H9 (cell line): Measurements from ENCODE around the gene RARB. TPM values are rescaled to one million over a fixed set of nuclear protein-coding genes. Genes with fewer than 3 reads are reported as not detected.

Experiments
- DNase-seq: peaks from one replicate; pipeline ENCODE4 v3.0.0-alpha.2; 2017
- H2AFZ ChIP-seq: one replicate; pipeline ENCODE4 v1.6.1; 2013; ENCODE audit warnings: mild to moderate bottlenecking, low read length, control low read depth, moderate library complexity
- H2AK5ac ChIP-seq: 2 replicates; pipeline ENCODE4 v1.6.1; 2013; ENCODE audit warnings: low read length, control low read depth, mixed read lengths; ENCODE audit not compliant: insufficient read length
- H2BK120ac ChIP-seq: one replicate; pipeline ENCODE4 v1.6.1; 2013; ENCODE audit warnings: low read depth, mild to moderate bottlenecking, low read length, control low read depth, inconsistent platforms; ENCODE audit not compliant: poor library complexity, severe bottlenecking
- H2BK12ac ChIP-seq: 2 replicates; pipeline ENCODE4 v1.6.1; 2013; ENCODE audit warnings: low read length, control low read depth, mixed read lengths, low read depth; ENCODE audit not compliant: insufficient read length
- H2BK15ac ChIP-seq: 2 replicates; pipeline ENCODE4 v1.6.1; 2013; ENCODE audit warnings: low read depth, low read length, control low read depth
- H2BK20ac ChIP-seq: one replicate; pipeline ENCODE4 v1.6.1; 2013; ENCODE audit warnings: low read depth, mild to moderate bottlenecking, low read length, control low read depth, inconsistent platforms; ENCODE audit not compliant: poor library complexity, severe bottlenecking
- H2BK5ac ChIP-seq: 2 replicates; pipeline ENCODE4 v1.6.1; 2013; ENCODE audit warnings: low read length, control low read depth, mixed read lengths; ENCODE audit not compliant: insufficient read length
- H3K14ac ChIP-seq: 2 replicates; pipeline ENCODE4 v1.6.1; 2013; ENCODE audit warnings: low read length, control low read depth; ENCODE audit not compliant: insufficient read depth
- H3K18ac ChIP-seq: 2 replicates; pipeline ENCODE4 v1.6.1; 2013; ENCODE audit warnings: low read depth, mild to moderate bottlenecking, mixed read lengths, low read length, control low read depth; ENCODE audit not compliant: insufficient read length
- H3K23ac ChIP-seq: 2 replicates; pipeline ENCODE4 v1.6.1; 2013; ENCODE audit warnings: low read length, control low read depth, mixed read lengths, low read depth; ENCODE audit not compliant: insufficient read length
- H3K23me2 ChIP-seq: 2 replicates; pipeline ENCODE4 v1.6.1; 2013; ENCODE audit warnings: low read depth, mild to moderate bottlenecking, mixed read lengths, low read length, control low read depth; ENCODE audit not compliant: insufficient read length, poor library complexity, severe bottlenecking
- H3K27ac ChIP-seq: 2 replicates; pipeline ENCODE4 v1.5.1; 2013; ENCODE audit warnings: low read length, control low read depth, mixed read lengths, low read depth; ENCODE audit not compliant: insufficient read length
- H3K27me3 ChIP-seq: 2 replicates; pipeline ENCODE4 v1.6.1; 2013; ENCODE audit warnings: low read length, control low read depth, inconsistent platforms; ENCODE audit not compliant: insufficient read depth
- H3K4ac ChIP-seq: 2 replicates; pipeline ENCODE4 v1.6.1; 2013; ENCODE audit warnings: low read depth, mild to moderate bottlenecking, control low read depth, inconsistent platforms, low read length, moderate library complexity
- H3K4me1 ChIP-seq: 2 replicates; pipeline ENCODE4 v1.6.1; 2013; ENCODE audit warnings: low read length, control low read depth, inconsistent platforms; ENCODE audit not compliant: insufficient read depth
- H3K4me2 ChIP-seq: 2 replicates; pipeline ENCODE4 v1.6.1; 2013; ENCODE audit warnings: low read length, control low read depth, mixed read lengths; ENCODE audit not compliant: insufficient read length, insufficient read depth
- H3K56ac ChIP-seq: 2 replicates; pipeline ENCODE4 v1.6.1; 2013; ENCODE audit warnings: low read depth, mild to moderate bottlenecking, mixed read lengths, low read length, control low read depth; ENCODE audit not compliant: insufficient read length
- H3K79me1 ChIP-seq: 2 replicates; pipeline ENCODE4 v1.6.1; 2013; ENCODE audit warnings: low read depth, mild to moderate bottlenecking, moderate library complexity, low read length, control low read depth, inconsistent platforms; ENCODE audit not compliant: insufficient read depth, poor library complexity, severe bottlenecking
- H3K79me2 ChIP-seq: 2 replicates; pipeline ENCODE4 v1.6.1; 2013; ENCODE audit warnings: low read length, control low read depth, inconsistent platforms; ENCODE audit not compliant: insufficient read depth
- H3K9ac ChIP-seq: 2 replicates; pipeline ENCODE4 v1.6.1; 2013; ENCODE audit warnings: low read length, control low read depth, mixed read lengths; ENCODE audit not compliant: insufficient read length; ENCODE audit errors: extremely low read depth
- H3K9me3 ChIP-seq: one replicate; pipeline ENCODE4 v1.6.1; 2013; ENCODE audit warnings: low read depth, low read length, inconsistent platforms; ENCODE audit not compliant: control insufficient read depth
- H3T11ph ChIP-seq: one replicate; pipeline ENCODE4 v1.6.1; 2013; ENCODE audit warnings: mild to moderate bottlenecking, low read length, control low read depth, inconsistent platforms
- H4K20me1 ChIP-seq: one replicate; pipeline ENCODE4 v1.6.1; 2013; ENCODE audit not compliant: control insufficient read depth, insufficient read length, insufficient read depth
- H4K5ac ChIP-seq: 2 replicates; pipeline ENCODE4 v1.6.1; 2013; ENCODE audit warnings: low read depth, mild to moderate bottlenecking, mixed read lengths, low read length, control low read depth; ENCODE audit not compliant: insufficient read length
- H4K8ac ChIP-seq: replicated peaks from 2 replicates; pipeline ENCODE4 v1.6.1; 2013; ENCODE audit warnings: low read length, control low read depth, mixed read lengths, low read depth; ENCODE audit not compliant: insufficient read length
- H4K91ac ChIP-seq: 2 replicates; pipeline ENCODE4 v1.6.1; 2013; ENCODE audit warnings: low read depth, mild to moderate bottlenecking, moderate library complexity, mixed read lengths, low read length, control low read depth; ENCODE audit not compliant: insufficient read length
- H3K27ac Mint-ChIP-seq, 3 experiments: 2 replicates in 2 of 3; 3 replicates in 1 of 3; pipeline ENCODE4 v1.8.0; 2020 to 2021; ENCODE audit warnings: mixed read lengths in 3 of 3, mild to moderate bottlenecking in 1 of 3, moderate library complexity in 1 of 3
- H3K27me3 Mint-ChIP-seq: 2 replicates; pipeline ENCODE4 v1.8.0; 2021; ENCODE audit warnings: low read depth, mild to moderate bottlenecking, moderate library complexity, mixed read lengths
- H3K36me3 Mint-ChIP-seq, 3 experiments: 2 replicates in 2 of 3; 3 replicates in 1 of 3; pipeline ENCODE4 v1.8.0; 2020 to 2021; ENCODE audit warnings: low read depth in 3 of 3, mixed read lengths in 3 of 3; ENCODE audit not compliant: insufficient read depth in 1 of 3
- H3K4me1 Mint-ChIP-seq, 2 experiments: 2 replicates each; pipeline ENCODE4 v1.8.0; 2020; ENCODE audit warnings: mixed read lengths in 2 of 2
- H3K4me3 Mint-ChIP-seq, 2 experiments: 2 replicates in 1 of 2; 3 replicates in 1 of 2; pipeline ENCODE4 v1.8.0; 2020 to 2021; ENCODE audit warnings: mild to moderate bottlenecking in 2 of 2, mixed read lengths in 2 of 2, moderate library complexity in 1 of 2
- H3K9me3 Mint-ChIP-seq, 2 experiments: 2 replicates in 1 of 2; 3 replicates in 1 of 2; pipeline ENCODE4 v1.8.0; 2020; ENCODE audit warnings: mild to moderate bottlenecking in 2 of 2, mixed read lengths in 2 of 2, moderate library complexity in 1 of 2
- WGBS: extraction: QIAGEN DNeasy Blood & Tissue Kit; methylation state at CpG from one replicate; pipeline ENCODE4 v1.1.7; 2013; ENCODE audit warnings: missing lambda C conversion rate, low lambda C conversion rate, mixed read lengths; ENCODE audit not compliant: insufficient read length; ENCODE audit errors: extremely low coverage; 5-methylcytosine and 5-hydroxymethylcytosine counted together
- total RNA-seq: library from RNA; stranded (reverse); gene quantifications from 2 replicates; pipeline ENCODE4 v1.2.1, GENCODE V29; 2021
- TF ChIP-seq, protein P1 (sequence below): fragments of 200-600 bp; sonication (generic); conservative IDR thresholded peaks from 3 replicates; pipeline ENCODE4 v1.8.0; 2021; ENCODE audit warnings: antibody characterized with exemption, mild to moderate bottlenecking

The RARB gene
- total RNA-seq, 1 experiment from 2014 or later, result 0.22 TPM

DNA sequence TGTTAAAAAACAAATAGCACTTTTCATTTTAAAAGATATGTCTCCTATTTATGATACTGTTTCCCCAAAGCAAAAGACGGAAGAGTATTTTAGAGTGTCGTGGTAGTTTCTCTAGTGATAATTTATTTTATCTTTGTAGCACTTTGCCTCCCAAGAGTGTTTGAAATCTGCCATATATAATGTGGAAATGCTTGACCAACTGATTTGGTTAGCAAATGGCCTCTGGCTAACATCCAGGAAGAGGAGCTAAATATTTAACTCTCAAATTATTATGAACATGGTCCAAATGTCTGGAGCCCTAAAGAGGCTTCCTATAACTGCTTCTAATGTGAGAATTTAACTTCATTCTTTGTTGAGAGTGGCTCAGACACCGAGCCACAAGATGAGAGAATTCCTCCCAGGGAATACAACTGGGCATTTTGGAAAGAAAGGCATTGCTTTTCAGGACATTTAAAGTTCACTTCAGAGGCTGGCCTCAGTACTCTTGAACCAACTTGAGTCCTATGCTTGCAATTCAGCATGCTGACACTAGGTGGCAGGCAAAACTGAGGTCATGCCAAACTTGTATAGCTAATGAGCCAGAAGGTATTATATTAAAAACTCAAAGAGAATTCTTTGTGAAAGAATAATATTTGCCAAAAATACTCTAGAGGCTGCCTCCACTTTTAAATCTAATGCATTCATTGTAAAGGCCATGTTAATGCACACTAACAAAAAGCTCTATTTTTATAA, 104.5 kb downstream of the RARB start:
- no peaks in the 10 kb centered on the region; the same call in 1 of the 2 replicates for H3K27me3 Mint-ChIP-seq
- peaks cover 4 to 5% of the 10 kb centered on the region in 2 experiments; a peak in 4 of 5 replicates for H3K9me3 Mint-ChIP-seq
- Histone ChIP-seq H3K56ac (no peak overlapping the region), H2BK15ac (no peak overlapping the region), H3K9ac (no peak overlapping the region), H3T11ph (no peak overlapping the region), H3K18ac (no peak overlapping the region), H2BK12ac (no peak overlapping the region), H3K27ac (no peak overlapping the region), H3K79me1 (no peaks in the 10 kb centered on the region), H3K4me2 (no peak overlapping the region), H4K5ac (no peak overlapping the region), H2AFZ (no peak overlapping the region), H4K8ac (no peak overlapping the region), H2AK5ac (no peak overlapping the region), H4K20me1 (no peaks in the 10 kb centered on the region), H2BK120ac (no peak overlapping the region), H2BK20ac (no peak overlapping the region), H3K14ac (no peak overlapping the region), H3K79me2 (no peaks in the 10 kb centered on the region), H3K4ac (no peak overlapping the region), H3K4me1 (no peaks in the 10 kb centered on the region), H3K23me2 (no peaks in the 10 kb centered on the region), H3K27me3 (no peaks in the 10 kb centered on the region), H3K23ac (no peak overlapping the region), H2BK5ac (no peak overlapping the region), H4K91ac (no peak overlapping the region), H3K9me3 (no peaks in the 10 kb centered on the region)
- DNase-seq, result peak; percentile 53
- H3K4me3 Mint-ChIP-seq, result no peak overlapping the region
- peaks cover 0 to 9% (median 0%) of the 10 kb centered on the region in 3 experiments; a peak in 3 of 7 replicates for H3K36me3 Mint-ChIP-seq
- WGBS, result no CpG with 5 or more reads among the region's 3 CpGs
- TF ChIP-seq, protein P1, sequence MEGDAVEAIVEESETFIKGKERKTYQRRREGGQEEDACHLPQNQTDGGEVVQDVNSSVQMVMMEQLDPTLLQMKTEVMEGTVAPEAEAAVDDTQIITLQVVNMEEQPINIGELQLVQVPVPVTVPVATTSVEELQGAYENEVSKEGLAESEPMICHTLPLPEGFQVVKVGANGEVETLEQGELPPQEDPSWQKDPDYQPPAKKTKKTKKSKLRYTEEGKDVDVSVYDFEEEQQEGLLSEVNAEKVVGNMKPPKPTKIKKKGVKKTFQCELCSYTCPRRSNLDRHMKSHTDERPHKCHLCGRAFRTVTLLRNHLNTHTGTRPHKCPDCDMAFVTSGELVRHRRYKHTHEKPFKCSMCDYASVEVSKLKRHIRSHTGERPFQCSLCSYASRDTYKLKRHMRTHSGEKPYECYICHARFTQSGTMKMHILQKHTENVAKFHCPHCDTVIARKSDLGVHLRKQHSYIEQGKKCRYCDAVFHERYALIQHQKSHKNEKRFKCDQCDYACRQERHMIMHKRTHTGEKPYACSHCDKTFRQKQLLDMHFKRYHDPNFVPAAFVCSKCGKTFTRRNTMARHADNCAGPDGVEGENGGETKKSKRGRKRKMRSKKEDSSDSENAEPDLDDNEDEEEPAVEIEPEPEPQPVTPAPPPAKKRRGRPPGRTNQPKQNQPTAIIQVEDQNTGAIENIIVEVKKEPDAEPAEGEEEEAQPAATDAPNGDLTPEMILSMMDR, result peak; percentile 80
- no peak overlapping the region for H3K27ac Mint-ChIP-seq
- H3K4me1 Mint-ChIP-seq, result peaks cover 5 to 6% of the 10 kb centered on the region in 2 experiments
